Hindlimb muscle (tissue), 1 donor: ENCODE data around the gene ATP5F1E. TPM values are rescaled to one million over a fixed set of nuclear protein-coding genes. Genes with fewer than 3 reads are reported as not detected.
"Not testable (repeated sequence)": the region's sequence is repeated elsewhere in the genome, so short reads cannot be mapped to it uniquely, and the experiment has no call there.

Experiments used
- DNase-seq: peaks from one replicate; pipeline ENCODE4 v3.0.0-alpha.2; 2013
- polyA plus RNA-seq: library from polyadenylated mRNA; unstranded; fragments of 120-200 nt; gene quantifications from one replicate; pipeline ENCODE4 v1.2.1, GENCODE V29; 2013; ENCODE audit not compliant: insufficient read length

Gene ATP5F1E
- polyA plus RNA-seq, 1 donor = 140 TPM

- DNase-seq = no peak
These were observed 43.6 kb downstream of the ATP5F1E start for GRCh38 chr20:58988565-58988882.

- no peak for DNase-seq
These were observed 44.2 kb downstream of the ATP5F1E start for GRCh38 chr20:58987790-58988564.

GRCh38 chr20:58986968-58987517 lies 45.1 kb downstream of the ATP5F1E start:
- no peak for DNase-seq

GRCh38 chr20:58986286-58986967 lies 45.7 kb downstream of the ATP5F1E start:
- no peak for DNase-seq

GRCh38 chr20:58985656-58986055 lies 46.5 kb downstream of the ATP5F1E start:
- no peak for DNase-seq

- no peak for DNase-seq
These were observed 47.4 kb downstream of the ATP5F1E start for GRCh38 chr20:58984691-58985090.

- DNase-seq = not testable (repeated sequence)
These were observed 49.0 kb downstream of the ATP5F1E start for GRCh38 chr20:58983115-58983468.

- no peak for DNase-seq
These were observed 49.6 kb downstream of the ATP5F1E start for GRCh38 chr20:58982406-58983114.

- peak; percentile 29 for DNase-seq
These were observed 50.3 kb downstream of the ATP5F1E start for GRCh38 chr20:58981628-58982364.

GRCh38 chr20:58980711-58981627 lies 51.2 kb downstream of the ATP5F1E start, which contains the start of gene NELFCD:
Gene NELFCD, plus strand, starts transcription at chr20:58981256. Its CDS starts 54 bp downstream, at chr20:58981310.
- peak; percentile 89 for DNase-seq

GRCh38 chr20:58978351-58979190 lies 53.6 kb downstream of the ATP5F1E start:
- DNase-seq = no peak

GRCh38 chr20:58976061-58976730 lies 55.9 kb downstream of the ATP5F1E start:
- no peak for DNase-seq

Other genes starting within 250 kb of the ATP5F1E start
- gene GNAS-AS1, start 181.4 kb downstream of the ATP5F1E start, polyA plus RNA-seq = 2.5 TPM
- 3,728 TPM for gene GNAS, start 179.6 kb downstream of the ATP5F1E start, polyA plus RNA-seq
- 61.0 TPM for gene NELFCD, start 51.1 kb downstream of the ATP5F1E start, polyA plus RNA-seq
- gene CTSZ, start 25.1 kb downstream of the ATP5F1E start, polyA plus RNA-seq = 77.6 TPM
- gene TUBB1, start 12.9 kb downstream of the ATP5F1E start, polyA plus RNA-seq = 0.67 TPM
- gene PRELID3B, start 10.5 kb upstream of the ATP5F1E start, polyA plus RNA-seq = 40.5 TPM
- 0.31 TPM for gene ZNF831, start 131.5 kb upstream of the ATP5F1E start, polyA plus RNA-seq